Measurements from ENCODE around the gene ABTB1.

ABTB1 gene

DNA sequence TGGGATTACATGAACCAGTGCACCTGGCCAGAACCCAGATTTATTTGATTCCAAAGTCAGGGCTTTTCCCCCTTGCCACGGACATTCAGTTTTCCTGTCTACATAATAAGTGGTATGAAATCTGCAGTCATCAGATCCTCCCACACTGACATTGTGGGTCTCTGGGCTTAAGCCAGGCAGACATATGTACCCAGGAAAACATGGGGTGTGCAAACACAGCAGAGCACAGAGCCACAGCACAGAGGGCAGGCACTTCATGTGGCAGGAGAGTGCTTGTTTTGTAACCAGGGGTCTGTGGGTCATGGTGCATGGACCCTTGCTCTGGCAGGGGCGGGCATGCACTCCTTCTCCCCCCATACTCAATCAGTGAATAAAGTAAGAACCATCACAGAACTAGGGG lies 6.1 kb upstream of the ABTB1 start:
- Histone ChIP-seq H3K9ac (ENCODE audit: low read length) (no peak overlapping the region), H3K4me3 (ENCODE audit: low read length) (no peak overlapping the region), H3K9me3 (ENCODE audit: control insufficient read depth, low read depth, low read length) (no peaks in the 10 kb centered on the region), H3K36me3 (ENCODE audit: control insufficient read depth, low read depth, low read length) (peaks cover 5% of the 10 kb centered on the region), H3K4me1 (ENCODE audit: control insufficient read depth, low read depth, low read length) (no peaks in the 10 kb centered on the region), H3K27me3 (ENCODE audit: control insufficient read depth, insufficient read depth, low read length) (no peaks in the 10 kb centered on the region), H3K27ac (ENCODE audit: low read length) (no peak overlapping the region)

DNA sequence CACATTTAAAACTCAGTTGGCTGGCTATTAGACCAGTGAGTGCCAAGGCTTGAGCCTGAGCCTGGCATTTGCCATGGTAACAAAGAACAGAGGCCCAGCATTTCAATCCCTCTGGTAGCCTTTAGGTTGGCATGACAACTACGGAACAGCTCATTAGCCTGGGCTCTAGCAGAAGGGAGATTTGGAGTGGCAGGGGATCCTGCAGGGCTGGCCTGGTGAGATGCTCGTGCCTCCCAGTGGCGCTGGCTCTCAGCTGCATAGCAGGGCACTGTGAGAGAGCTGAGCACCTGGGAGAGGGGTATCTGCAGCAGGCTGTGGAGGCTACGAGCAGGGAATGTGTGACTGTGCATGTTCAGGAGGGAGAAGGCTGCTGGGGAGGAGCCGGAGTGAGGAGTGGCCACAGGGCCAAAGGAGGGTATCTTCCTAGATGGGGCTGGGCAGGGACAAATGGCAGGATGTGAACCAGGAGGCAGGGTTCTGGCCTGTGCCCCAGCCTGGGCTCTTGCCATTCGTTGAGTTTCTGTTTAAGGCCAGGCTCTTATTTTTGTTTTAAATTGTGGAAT lies 5.6 kb upstream of the ABTB1 start:
- Histone ChIP-seq H3K9ac (ENCODE audit: low read length) (no peak overlapping the region), H3K27me3 (ENCODE audit: control insufficient read depth, insufficient read depth, low read length) (no peaks in the 10 kb centered on the region), H3K9me3 (ENCODE audit: control insufficient read depth, low read depth, low read length) (no peaks in the 10 kb centered on the region), H3K4me1 (ENCODE audit: control insufficient read depth, low read depth, low read length) (no peaks in the 10 kb centered on the region), H3K27ac (ENCODE audit: low read length) (no peak overlapping the region), H3K4me3 (ENCODE audit: low read length) (no peak overlapping the region), H3K36me3 (ENCODE audit: control insufficient read depth, low read depth, low read length) (peaks cover 5% of the 10 kb centered on the region)

DNA sequence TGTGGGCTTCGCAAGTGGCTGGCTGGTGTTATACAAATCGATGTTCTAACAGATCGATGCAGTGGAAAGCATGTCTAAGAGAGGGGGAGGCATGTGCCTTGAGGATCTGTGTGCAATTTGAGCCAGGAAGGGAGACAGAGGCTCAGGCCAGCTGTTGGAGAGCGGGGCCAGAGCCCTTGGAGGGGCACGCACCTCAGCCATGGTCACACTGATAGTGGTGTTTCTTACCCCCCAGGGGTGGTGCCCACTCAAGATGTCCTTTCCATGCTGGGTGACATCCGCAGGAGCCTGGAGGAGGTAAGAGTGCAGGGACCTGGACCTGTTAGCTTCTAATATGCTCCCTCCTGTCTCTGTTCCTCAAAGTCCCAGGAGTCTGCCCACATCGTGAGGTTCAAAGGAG lies 3.8 kb upstream of the ABTB1 start:
- H3K27ac ChIP-seq (ENCODE audit: low read length): no peak overlapping the region
- no peak overlapping the region for H3K4me3 ChIP-seq (ENCODE audit: low read length)

DNA sequence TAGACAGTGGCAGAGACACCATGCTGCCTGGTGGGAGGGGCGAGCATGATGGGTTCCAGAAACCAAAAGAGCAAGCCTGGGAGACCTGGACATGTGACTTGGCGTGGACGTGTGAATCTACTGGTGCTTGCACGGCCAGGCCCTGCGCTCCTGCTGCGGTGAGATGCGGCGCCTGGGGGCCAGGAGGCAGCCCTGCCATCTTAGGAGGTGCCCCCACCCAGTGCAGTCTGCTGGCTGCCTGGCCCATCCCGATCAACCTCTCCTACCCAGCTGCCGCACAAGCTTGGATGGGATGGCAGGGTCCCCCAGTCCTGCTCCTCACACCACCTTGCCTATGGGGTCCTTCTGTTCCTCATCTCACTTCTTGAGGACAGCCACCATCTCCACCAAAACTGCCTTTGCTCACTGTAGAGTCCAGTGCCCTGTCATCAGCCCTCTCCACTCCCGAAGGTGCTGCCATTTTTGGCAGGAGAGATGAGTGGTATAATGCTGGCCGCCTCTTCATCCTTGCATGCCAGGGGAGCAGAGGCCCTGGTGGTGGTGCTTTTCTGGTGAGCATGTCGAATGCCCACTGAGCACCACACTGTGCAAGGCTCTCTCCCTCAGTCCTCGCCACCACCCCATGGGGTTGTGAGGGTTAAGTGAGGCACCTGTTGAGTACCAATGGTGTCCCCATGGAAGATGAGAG lies 3.1 kb upstream of the ABTB1 start:
- Histone ChIP-seq H3K9me3 (ENCODE audit: control insufficient read depth, low read depth, low read length) (no peaks in the 10 kb centered on the region), H3K9ac (ENCODE audit: low read length) (no peak overlapping the region), H3K4me1 (ENCODE audit: control insufficient read depth, low read depth, low read length) (no peaks in the 10 kb centered on the region), H3K36me3 (ENCODE audit: control insufficient read depth, low read depth, low read length) (no peaks in the 10 kb centered on the region), H3K4me3 (ENCODE audit: low read length) (no peak overlapping the region), H3K27me3 (ENCODE audit: control insufficient read depth, insufficient read depth, low read length) (peaks cover 7% of the 10 kb centered on the region), H3K27ac (ENCODE audit: low read length) (no peak overlapping the region)

More for the DNA sequence above, 3.8 kb upstream of the ABTB1 start:
- Histone ChIP-seq H3K4me1 (ENCODE audit: control insufficient read depth, low read depth, low read length) (no peaks in the 10 kb centered on the region), H3K9me3 (ENCODE audit: control insufficient read depth, low read depth, low read length) (no peaks in the 10 kb centered on the region), H3K36me3 (ENCODE audit: control insufficient read depth, low read depth, low read length) (no peaks in the 10 kb centered on the region), H3K9ac (ENCODE audit: low read length) (no peak overlapping the region), H3K27me3 (ENCODE audit: control insufficient read depth, insufficient read depth, low read length) (peaks cover 5% of the 10 kb centered on the region)

DNA sequence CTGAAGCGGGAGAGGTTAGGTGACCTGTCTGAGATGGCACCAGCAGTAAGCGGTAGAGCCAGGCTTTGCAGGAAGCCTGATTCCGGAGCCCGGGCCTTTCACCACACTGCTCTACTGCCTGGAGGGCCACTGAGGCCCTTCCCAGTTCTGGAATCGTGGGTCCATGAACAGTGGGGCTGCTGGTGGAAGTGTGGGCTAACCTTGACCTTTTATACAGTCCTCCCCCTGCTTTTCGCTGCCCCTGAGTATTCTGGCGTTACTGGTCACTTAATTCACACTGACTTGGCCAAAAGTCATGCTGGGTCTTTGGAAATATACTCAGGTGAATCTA lies 2.6 kb upstream of the ABTB1 start:
- H3K36me3 ChIP-seq (ENCODE audit: control insufficient read depth, low read depth, low read length): no peaks in the 10 kb centered on the region
- no peaks in the 10 kb centered on the region for H3K9me3 ChIP-seq (ENCODE audit: control insufficient read depth, low read depth, low read length)
- no peak overlapping the region for H3K27ac ChIP-seq (ENCODE audit: low read length)
- H3K9ac ChIP-seq (ENCODE audit: low read length): no peak overlapping the region
- H3K27me3 ChIP-seq (ENCODE audit: control insufficient read depth, insufficient read depth, low read length): peaks cover 7% of the 10 kb centered on the region
- no peak overlapping the region for H3K4me3 ChIP-seq (ENCODE audit: low read length)
- no peaks in the 10 kb centered on the region for H3K4me1 ChIP-seq (ENCODE audit: control insufficient read depth, low read depth, low read length)

DNA sequence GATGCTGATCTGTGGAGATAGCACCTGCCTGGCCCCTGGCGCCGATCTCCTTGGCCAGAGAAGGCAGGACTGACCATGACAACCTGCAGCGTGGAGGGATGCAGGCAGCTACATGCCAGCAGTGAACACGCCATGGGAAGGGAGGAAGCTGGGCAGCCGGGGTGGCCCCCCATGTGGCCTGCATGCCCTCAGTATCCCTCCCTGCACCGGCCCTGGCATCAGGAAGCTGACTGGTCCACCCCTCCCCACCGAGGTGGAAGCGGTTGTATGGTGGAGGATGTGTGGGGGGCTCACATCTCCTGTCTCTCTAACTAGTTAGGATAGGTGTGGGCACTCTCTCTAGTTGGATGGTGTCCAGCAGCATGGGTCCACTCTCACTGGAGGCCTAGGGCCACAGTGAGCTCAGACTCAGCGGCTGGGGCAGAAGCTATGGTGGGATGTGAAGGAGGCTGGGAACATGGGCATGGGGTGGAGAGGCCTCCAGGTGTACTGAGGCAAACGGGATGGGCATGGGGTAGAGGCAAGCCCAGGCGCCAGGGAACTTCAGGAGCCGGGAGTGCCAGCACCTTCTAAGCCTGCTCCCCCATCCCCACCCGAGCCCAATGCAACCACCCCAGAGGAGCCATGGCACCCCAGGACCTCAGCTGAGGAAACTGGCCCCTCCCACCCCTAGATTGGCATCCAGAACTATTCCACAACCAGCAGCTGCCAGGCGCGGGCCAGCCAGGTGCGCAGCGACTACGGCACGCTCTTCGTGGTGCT lies 1.8 kb upstream of the ABTB1 start:
- Histone ChIP-seq H3K27me3 (ENCODE audit: control insufficient read depth, insufficient read depth, low read length) (peaks cover 7% of the 10 kb centered on the region), H3K4me1 (ENCODE audit: control insufficient read depth, low read depth, low read length) (no peaks in the 10 kb centered on the region), H3K9me3 (ENCODE audit: control insufficient read depth, low read depth, low read length) (no peaks in the 10 kb centered on the region), H3K36me3 (ENCODE audit: control insufficient read depth, low read depth, low read length) (no peaks in the 10 kb centered on the region), H3K27ac (ENCODE audit: low read length) (no peak overlapping the region), H3K9ac (ENCODE audit: low read length) (no peak overlapping the region), H3K4me3 (ENCODE audit: low read length) (no peak overlapping the region)

DNA sequence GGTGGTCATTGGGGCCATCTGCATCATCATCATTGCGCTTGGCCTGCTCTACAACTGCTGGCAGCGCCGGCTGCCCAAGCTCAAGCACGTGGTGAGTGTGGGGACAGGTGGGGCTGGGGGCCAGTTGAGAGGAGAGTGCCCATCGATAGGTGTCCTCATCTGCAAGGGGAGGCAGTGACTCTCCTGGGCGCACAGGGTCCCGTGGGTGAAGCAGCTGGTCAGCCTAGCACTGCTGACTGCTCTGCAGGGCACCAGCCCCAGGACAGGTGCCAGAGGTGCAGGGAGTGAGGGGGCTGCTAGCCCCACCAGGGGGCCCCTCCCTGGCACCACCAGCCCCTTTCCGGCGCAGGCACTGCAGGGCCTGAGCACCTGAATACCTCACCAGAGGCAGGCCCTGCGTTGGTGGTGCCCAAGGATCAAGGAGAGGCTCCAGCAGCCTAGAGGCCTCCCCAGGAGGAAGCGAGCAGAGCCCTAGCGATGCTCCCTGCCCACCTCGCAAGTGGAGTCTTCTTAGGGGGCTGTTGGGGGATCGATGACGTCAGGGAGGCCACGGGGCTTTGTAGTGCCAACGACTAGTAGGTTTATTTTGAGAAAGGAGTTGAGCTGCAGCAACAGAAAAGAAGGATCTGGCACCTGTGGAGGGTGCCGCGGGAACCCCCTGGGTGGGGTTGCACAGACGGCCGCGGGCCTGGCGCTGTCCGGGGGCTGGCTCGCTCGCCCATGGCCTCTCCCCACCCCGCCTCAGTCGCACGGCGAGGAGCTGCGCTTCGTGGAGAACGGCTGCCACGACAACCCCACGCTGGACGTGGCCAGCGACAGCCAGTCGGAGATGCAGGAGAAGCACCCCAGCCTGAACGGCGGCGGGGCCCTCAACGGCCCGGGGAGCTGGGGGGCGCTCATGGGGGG lies 976 bp upstream of the ABTB1 start:
- Histone ChIP-seq H3K9ac (ENCODE audit: low read length) (peak overlapping the region; percentile 61), H3K27ac (ENCODE audit: low read length) (no peak overlapping the region), H3K36me3 (ENCODE audit: control insufficient read depth, low read depth, low read length) (no peaks in the 10 kb centered on the region), H3K4me1 (ENCODE audit: control insufficient read depth, low read depth, low read length) (no peaks in the 10 kb centered on the region), H3K9me3 (ENCODE audit: control insufficient read depth, low read depth, low read length) (no peaks in the 10 kb centered on the region), H3K27me3 (ENCODE audit: control insufficient read depth, insufficient read depth, low read length) (peaks cover 7% of the 10 kb centered on the region), H3K4me3 (ENCODE audit: low read length) (peak overlapping the region; percentile 59)

DNA sequence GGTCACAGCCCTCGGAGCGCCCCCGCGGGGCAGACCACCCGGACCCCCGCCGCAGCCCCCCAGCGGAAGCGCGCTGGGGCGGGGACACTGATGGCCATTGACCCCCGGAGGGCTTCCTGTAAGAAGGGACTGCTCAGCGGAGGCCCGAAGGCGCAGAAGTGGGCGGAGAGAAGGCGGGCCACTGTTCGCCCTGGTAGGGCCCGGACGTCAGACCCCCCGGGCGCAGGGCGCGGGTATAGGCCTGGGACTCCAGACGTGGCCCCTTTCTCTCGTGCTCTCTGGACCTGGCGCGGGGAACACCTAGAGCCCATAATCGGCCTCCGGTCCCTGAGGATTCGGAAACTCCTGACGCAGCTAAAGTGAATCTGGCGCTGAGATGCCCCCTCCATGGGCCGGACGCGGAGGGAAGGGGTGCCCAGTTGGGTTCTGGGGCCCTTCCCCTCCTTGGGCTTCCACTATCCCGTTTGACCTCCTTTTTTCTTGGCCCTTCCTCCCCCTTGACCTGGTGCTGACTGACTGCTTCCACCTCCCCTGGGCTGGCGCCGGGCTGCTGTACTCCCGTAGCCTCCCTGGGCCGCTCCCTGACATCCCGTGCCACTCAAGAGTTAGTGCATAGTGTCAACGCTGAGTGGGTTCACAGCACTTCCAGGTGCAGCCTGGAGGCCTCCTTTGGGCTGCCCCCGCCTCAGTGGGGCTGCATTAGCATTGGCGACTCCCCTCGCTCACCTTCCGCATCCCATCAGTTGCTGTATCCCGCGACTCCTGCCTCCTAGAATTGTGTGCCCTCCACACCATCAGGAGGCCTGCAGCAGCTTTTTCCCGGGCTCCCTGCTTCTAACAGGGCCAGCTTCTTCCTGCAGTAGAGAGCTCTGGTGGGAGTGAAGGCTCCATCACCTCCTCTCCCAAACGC lies 694 bp downstream of the ABTB1 start:
- H3K27ac ChIP-seq (ENCODE audit: low read length): no peak overlapping the region
- no peaks in the 10 kb centered on the region for H3K4me1 ChIP-seq (ENCODE audit: control insufficient read depth, low read depth, low read length)
- H3K27me3 ChIP-seq (ENCODE audit: control insufficient read depth, insufficient read depth, low read length): peaks cover 7% of the 10 kb centered on the region
- H3K36me3 ChIP-seq (ENCODE audit: control insufficient read depth, low read depth, low read length): no peaks in the 10 kb centered on the region
- H3K9ac ChIP-seq (ENCODE audit: low read length): no peak overlapping the region
- peak overlapping the region; percentile 68 for H3K4me3 ChIP-seq (ENCODE audit: low read length)
- H3K9me3 ChIP-seq (ENCODE audit: control insufficient read depth, low read depth, low read length): no peaks in the 10 kb centered on the region

DNA sequence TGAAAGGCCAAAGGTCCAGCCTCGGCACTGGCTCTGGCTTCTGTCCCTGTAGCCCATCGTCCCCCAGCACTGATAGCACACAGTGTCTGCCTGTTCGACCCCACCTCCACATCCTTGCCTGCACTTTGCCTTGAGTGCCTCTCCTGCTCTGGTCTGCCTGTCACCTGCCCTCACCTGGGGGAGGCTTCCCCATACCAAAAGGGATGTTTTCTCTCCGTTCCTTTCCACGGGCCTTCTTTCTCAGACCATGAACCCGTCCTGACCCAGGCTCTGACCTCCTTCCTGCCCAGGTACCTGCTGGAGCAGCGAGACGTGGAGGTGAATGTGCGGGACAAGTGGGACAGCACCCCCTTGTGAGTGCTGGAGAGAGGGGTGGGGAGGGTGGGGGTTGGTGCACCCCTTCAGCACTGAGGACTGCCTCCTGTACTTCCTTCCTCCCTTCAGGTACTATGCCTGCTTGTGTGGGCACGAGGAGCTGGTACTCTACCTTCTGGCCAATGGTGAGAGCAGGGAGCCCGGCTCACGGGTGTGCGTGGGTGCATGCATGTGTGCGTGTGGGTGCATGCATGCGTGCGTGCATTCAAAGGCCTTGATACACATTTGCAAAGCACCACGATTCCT lies 1.5 kb downstream of the ABTB1 start:
- Histone ChIP-seq H3K4me1 (ENCODE audit: control insufficient read depth, low read depth, low read length) (no peaks in the 10 kb centered on the region), H3K27me3 (ENCODE audit: control insufficient read depth, insufficient read depth, low read length) (peaks cover 7% of the 10 kb centered on the region), H3K36me3 (ENCODE audit: control insufficient read depth, low read depth, low read length) (no peaks in the 10 kb centered on the region), H3K9ac (ENCODE audit: low read length) (no peak overlapping the region), H3K27ac (ENCODE audit: low read length) (no peak overlapping the region), H3K4me3 (ENCODE audit: low read length) (no peak overlapping the region), H3K9me3 (ENCODE audit: control insufficient read depth, low read depth, low read length) (no peaks in the 10 kb centered on the region)

DNA sequence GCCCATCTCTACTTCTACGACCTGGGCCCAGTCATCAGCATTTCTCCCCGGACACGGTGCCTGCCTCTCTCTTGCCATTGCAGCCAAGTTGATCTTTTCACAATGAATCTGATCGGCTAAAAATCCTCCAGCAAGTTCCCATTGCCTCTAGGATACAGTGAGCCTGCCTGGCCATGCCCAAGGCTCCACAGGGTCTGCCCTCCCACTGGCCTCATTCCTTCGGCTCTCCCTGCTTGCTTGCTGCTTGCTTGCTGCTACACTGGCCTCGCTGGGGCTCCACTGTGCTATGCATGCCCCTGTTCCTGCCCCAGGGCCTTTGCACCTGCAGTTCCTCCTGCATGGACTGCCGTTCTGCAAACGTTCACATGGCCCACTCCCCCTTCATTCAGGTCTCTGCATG lies 2.0 kb downstream of the ABTB1 start:
- no peaks in the 10 kb centered on the region for H3K9me3 ChIP-seq (ENCODE audit: control insufficient read depth, low read depth, low read length)

More for the DNA sequence above, 2.0 kb downstream of the ABTB1 start:
- Histone ChIP-seq H3K4me1 (ENCODE audit: control insufficient read depth, low read depth, low read length) (no peaks in the 10 kb centered on the region), H3K27me3 (ENCODE audit: control insufficient read depth, insufficient read depth, low read length) (peaks cover 7% of the 10 kb centered on the region), H3K4me3 (ENCODE audit: low read length) (no peak overlapping the region), H3K9ac (ENCODE audit: low read length) (no peak overlapping the region), H3K27ac (ENCODE audit: low read length) (no peak overlapping the region), H3K36me3 (ENCODE audit: control insufficient read depth, low read depth, low read length) (no peaks in the 10 kb centered on the region)
